GM21381 (cell line): Measurements from ENCODE around the gene POU2F2.
"Not testable (repeated sequence)": the region's sequence is repeated elsewhere in the genome, so short reads cannot be mapped to it uniquely, and the experiment has no call there.

Experiments
- ATAC-seq: cut with Tn5 transposase; IDR thresholded peaks from one replicate; pipeline ENCODE4 v1.9.1; 2021; ENCODE audit warnings: mild to moderate bottlenecking, moderate library complexity; ENCODE audit not compliant: unreplicated experiment

The POU2F2 gene

DNA sequence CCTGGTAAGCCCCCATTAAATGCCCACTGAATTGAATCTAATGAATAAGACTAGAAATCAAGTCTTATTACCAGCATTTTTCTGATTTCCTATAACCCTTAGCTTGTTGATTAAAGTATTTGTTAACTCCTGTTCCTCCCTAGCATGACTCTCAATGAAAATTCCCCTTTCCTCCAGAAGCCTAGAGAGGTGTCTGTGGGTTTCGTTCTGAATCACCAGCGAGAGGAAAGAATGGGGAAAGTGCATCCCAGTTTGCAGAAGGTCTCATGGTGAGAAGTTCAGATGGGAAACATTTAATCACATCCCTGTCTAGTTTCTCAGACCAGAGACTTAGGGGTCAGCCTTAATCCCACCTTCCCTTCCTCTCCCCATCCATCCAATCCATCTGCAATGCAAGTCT, 26.9 kb downstream of the POU2F2 start:
- ATAC-seq = no peak

DNA sequence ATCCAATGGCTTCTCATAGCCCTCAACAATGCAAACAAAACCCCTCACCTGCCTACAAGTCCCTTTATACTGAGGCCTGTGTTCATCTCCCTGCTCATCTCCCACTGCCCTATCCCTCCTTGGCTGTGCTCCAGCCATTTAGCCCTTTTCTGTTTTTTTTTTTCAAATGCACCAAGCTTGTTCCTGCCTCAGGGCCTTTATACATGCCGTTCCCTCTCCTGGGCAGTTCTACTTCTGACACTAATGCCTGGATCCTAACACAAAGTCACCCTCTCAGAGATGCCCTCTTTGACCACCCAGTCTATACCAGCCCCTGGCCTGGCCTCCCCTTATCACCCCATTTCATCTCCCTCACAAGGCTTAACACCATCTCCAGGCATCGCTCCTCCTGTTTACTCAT, 29.4 kb downstream of the POU2F2 start:
- no peak for ATAC-seq

DNA sequence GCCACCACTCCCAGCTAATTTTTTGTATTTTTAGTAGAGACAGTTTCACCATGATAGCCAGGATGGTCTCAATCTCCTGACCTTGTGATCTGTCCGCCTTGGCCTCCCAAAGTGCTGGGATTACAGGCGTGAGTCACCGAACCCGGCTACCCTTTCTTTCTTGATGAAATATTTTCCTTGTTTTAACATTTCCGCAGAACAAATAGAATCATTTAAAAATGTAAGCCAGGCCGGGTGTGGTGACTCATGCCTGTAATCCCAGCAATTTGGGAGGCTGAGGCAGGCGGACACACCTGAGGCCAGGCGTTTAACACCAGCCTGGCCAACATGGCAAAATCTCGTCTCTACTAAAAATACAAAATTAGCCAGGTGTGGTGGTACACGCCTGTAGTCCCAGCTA, 32.0 kb downstream of the POU2F2 start:
- not testable (repeated sequence) for ATAC-seq

DNA sequence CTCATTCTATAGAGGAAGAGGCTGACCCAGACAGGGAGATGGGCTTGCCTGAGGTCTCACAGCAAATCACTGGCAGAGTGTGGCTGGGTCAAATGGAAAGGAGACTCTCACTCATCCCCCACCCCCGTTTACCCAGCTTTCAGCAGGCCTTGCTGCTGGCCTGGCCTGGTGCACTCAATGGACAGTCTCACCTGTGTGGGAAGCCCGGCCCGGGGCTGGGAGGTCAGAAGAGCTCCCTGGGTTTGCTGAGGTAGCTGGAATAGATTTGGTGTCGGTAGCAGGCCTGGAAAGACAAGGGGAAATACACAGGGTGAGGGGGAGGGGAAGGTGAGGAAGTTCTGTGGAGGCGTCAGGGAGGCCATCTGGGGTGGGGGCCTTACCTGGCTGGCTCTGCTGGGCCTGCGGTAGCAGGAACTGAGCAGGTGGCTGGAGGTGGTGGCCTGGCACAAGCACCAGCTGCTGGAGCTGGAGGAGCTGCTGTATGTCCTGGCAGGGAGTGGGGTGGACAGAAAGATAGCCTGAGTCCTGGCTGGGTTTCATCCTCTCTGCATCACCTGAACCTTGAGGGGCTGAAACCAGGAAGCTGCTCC, 32.8 kb downstream of the POU2F2 start:
- ATAC-seq = no peak

DNA sequence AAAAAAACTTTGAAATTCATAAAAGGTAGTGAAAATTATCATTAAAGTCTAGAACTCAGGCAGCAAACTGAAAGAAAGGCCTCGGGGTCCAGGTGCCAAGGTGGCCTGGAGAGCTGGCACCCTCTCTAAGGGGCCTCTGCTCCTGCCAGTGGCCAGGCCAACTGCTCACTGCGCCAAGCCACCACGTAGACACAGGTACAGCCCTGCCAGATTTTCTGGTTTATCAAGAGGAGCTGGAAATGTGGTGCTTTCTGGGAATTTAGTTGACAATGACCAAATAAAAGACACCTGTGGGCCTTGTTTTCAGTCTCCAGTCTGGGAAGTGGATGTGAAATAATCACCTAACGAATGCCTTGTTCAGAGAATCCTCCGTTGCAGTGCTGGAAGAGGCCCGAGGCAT, 33.5 kb downstream of the POU2F2 start:
- no peak for ATAC-seq

DNA sequence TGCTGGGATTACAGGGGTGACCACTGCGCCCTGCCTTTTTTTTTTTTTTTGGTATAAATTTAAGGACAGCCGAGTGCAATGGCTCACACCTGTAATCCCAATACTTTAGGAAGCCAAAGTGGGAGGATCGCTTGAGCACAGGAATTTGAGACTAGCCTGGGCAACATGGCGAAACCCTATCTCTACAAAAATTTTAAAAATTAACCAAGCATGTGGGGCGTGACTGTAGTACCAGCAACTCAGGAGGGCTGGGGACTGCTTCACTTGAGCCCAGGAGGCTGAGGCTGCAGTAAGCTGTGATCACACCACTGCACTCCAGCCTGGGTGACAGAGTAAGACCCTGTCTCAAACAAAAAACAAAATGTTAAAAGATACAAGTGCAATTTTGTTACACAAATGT, 34.8 kb downstream of the POU2F2 start:
- ATAC-seq = no peak

DNA sequence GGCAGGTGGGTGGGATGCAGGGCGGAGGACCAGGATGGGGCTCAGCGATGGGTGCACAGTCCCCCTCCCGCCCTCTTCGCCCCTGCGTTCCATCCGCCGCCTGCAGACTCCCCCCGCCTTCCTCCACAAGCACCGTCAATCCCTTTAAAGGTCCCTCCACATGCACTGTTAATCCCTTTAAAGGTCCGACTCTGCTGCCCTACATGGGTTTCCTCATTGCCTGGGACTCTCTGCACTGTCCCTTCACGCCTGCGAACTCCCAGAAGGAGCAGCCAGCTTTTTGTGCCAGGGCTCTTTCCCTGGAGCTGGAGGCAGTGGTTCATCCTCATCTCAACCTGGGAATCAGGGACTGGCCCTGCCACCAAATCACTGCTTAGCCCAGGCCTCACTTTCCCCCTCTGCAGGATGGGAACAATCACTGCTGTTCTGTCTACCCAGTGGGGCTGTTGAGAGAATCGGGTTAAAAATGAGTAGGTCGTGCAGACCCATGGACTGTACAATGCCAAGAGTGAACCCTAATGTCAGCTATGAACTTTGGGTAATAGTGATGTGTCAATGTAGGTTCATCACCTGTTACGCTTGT, 35.9 kb downstream of the POU2F2 start:
- ATAC-seq = no peak

DNA sequence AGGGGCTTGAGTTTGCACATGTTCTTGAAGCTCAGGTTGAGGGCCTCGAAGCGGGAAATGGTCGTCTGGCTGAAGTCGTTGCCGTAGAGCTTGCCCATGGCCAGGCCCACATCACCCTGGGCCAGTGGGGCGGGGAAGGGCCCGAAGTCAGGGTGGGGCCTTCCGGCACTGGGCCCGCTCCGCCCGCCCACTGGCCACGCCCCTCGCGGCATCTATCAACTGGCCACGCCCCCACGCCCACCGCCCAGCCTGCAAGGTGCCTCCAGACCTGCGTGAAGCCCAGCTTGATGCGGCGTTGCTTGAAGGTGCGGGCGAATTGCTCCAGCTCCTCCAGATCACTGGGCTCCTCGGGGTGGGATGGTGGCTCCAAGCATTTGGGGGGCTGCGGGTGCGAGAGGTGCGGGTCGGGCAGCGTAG, 36.4 kb downstream of the POU2F2 start:
- no peak for ATAC-seq

DNA sequence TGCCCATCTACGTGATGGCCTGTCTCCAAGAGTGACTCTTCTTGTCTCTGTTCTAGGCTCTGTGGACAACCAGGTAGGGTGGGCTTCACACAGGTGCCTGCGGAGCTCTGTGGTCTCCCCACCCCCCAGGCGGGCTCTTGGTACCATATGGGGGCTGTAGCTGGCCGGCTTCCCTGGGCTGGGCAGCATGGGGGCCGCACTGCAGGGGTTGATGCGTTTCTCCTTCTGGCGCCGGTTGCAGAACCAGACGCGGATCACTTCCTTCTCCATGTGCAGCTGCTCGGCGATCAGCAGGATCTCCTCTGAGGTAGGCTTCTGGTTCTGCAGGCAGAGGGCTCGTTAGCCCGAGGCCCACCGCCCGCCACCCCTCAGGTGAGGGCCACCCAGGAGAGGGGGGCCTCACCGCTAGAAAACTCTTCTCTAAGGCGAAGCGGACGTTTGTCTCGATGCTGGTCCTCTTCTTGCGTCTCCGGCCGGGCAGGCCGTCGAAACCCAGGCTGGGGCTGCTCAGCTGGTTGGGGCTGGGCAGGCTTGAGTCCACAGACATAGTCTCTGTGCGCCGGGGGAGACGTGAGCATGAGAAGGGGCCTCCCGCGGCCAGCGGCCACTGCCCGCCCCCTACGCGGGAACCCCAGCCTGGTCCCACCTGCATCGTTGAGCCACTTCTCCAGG, 37.0 kb downstream of the POU2F2 start:
- no peak for ATAC-seq

DNA sequence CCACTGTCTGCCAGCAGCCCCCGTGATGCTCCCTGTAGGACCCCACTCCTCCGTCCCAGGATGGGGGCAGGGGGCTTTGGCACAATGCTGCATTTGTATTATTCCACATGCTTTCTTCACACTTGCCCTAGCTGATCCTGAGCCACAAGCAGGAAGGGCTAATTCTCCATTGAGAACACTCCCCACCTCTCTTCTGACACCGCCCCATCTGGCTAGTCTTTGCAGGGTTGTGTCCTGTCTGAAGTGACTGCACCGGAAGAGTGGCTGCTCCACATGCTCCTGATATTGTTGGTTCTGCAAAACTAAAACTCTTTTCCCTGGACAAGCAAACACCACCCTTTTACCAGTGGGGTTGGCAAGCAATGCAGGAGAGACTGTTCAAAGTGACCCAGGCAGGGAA, 38.3 kb downstream of the POU2F2 start:
- ATAC-seq = no peak

DNA sequence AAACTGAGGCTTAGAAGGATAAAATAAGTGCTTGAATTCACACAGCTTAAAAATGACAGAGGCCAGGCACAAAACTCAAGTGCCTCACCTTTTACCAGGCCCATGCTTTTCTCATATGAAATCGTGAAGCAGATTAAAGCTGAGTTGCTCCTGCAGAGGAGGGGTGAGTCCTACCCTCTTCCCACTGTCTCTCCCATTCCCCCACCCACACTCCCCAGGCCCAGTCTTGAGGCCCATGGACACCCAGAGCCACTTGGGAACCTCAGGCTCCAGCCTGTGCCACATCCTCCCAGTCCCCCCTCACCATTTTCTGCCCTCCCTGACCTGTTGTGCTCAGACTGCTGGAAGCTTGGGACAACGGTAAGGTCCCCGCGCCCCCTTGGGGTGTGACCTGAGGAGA, 38.7 kb downstream of the POU2F2 start:
- no peak for ATAC-seq

DNA sequence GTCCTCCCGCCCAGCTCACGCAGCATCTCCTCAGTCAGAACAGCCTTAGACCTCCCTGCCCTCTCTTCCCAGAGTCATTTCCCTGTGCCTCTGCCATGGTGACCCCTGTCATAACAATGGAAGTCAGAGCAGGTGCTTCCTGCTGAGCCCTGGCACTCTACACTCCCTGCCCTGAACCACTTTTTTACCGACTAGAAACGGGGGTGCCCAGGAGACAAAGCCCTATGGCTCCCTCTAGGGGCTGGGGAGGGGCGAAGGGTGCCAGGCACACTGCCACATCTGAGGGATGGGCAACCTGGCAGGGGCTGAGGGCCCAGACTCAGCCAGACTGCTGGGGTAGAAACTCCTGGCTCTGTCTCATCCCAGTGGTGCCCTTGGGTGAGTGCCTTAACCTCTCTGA, 39.9 kb downstream of the POU2F2 start:
- no peak for ATAC-seq

DNA sequence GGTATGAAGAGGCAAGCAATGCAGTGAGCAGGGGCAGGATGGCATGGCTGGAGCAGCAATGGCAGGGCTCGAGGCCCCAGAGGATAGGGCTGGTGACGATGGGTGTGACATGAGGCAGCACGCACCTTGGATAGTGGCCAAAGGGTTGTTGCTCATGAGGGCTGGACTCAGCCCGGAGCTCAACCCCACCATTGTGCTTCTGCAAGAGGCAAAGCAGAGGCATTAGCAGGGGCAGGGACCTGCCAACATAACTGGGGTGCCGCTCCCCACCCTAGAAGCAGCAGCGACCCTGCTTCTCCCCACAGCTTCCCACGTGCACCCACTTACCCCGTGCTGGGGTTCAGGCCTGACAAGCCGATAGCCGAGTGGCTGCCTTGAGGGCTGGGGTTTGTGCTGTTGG, 40.5 kb downstream of the POU2F2 start:
- ATAC-seq = no peak

DNA sequence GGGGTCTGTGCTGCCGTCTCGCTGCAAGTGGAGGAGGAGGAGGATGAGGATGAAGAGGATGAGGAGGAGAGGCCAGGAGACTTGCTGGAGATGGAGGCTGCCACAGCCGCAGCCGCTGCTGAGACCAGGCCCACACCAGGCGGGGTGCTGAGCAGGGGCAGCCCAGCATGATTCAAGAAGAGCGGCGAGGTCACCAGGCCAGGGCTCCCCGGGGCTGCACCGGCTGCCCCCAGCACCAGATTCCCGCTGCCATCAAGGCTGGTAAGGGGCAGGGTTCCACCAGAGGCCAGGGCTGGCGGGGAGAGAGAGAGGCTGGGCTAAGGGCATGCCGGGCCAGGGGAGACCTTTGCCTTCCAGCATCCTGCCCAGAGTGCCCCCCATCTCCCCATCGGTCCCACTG, 40.9 kb downstream of the POU2F2 start:
- ATAC-seq = no peak

DNA sequence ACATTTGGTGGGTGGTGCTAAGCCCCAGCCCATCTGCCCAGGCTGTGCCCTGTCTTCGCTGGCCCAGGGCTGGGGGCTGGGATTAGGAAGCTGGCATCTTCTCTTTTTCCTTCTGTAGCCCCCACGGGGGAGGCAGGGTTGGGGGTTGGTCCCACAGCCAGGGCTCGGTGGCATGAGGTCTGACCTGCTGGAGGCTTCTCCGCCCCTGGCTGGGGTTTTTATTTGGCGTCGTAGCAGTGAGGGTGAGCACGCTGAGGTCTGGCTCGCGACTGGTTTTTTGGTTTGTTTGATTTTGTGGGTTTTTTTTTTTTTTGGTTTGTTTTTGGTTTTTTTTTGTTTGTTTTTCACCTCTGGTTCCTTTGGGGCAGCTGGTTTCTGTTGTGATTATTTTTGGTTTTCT, 41.6 kb downstream of the POU2F2 start:
- no peak for ATAC-seq

DNA sequence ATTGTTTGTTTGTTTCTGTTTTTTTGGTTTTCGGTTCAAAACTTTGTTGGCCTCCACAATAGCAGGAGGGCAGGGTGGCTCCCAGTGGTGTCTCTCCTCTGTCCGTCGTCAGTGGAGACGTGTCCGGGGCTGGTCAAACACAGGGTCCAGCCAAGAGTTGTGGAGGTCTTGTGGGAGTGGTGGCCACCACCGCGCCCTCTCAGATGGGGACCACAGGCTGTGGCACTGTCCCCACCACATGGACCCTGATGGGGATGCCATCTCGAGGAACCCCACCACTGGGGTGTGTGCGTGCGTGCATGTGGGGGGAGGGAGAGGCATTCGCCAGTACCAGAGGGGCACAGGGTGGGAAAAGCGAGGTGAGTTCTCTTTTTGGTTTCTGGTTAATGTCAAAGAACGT, 42.5 kb downstream of the POU2F2 start:
- no peak for ATAC-seq

DNA sequence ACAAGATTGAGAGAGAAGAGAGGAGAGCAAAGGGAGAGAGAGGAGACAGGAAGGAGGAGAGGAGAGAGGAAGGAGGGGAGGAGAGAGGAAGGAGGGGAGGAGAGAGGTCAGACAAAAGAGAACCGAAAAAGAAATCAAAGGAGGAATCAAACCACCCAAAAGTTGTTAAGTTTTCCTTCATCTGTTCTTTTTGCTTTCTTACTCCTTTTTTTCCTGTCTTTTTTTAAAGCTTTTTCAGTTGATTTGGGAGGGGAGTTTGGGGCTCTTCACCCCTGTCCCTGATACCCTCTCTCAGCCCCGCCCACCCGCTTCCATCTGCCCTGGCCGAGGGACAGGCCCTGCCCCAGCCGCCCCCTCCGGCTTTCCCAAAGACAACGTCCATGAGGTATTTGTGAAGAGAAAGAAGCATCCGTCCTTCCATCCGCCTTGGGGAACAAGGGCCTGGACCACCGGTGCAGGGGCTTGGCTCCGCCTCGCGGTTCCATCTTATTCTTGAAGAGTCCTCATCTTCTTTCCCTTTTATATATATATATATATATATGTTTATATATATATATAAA, 43.0 kb downstream of the POU2F2 start:
- ATAC-seq = no peak

DNA sequence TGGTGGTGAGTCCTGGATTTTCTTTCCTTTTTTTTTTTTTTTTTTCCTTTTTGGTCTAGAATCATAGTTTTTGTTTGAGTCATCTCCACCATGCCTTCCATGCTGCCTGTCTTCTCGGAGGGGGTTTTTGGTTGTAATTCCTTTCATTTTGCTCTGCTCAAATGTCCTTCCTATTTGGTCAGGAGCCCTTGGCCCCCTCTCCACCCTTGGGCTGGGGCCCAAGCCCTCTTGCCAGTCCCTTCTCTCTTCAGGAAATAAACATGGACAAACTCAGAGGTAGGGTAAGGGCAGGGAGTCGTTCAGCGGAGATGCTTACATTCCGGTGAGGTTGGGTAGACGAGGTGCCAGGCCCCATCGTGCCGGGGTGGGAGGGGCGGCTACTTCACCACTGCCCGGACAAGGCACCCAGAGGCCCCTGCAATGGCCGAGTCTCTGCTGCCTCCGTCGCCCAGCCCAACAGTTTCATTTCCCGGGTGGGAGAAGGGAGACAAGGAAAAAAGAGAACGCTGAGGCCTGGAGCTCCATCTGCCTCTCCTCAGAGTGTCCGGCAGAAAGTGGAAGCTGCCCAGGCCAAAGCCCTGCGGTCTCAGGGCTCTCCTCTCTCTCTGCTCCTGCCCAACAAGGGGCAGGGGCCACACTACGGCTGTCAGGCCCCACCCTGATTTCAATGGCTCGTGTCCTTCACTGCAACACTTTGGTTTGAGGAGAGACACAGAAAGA, 43.6 kb downstream of the POU2F2 start:
- no peak for ATAC-seq

DNA sequence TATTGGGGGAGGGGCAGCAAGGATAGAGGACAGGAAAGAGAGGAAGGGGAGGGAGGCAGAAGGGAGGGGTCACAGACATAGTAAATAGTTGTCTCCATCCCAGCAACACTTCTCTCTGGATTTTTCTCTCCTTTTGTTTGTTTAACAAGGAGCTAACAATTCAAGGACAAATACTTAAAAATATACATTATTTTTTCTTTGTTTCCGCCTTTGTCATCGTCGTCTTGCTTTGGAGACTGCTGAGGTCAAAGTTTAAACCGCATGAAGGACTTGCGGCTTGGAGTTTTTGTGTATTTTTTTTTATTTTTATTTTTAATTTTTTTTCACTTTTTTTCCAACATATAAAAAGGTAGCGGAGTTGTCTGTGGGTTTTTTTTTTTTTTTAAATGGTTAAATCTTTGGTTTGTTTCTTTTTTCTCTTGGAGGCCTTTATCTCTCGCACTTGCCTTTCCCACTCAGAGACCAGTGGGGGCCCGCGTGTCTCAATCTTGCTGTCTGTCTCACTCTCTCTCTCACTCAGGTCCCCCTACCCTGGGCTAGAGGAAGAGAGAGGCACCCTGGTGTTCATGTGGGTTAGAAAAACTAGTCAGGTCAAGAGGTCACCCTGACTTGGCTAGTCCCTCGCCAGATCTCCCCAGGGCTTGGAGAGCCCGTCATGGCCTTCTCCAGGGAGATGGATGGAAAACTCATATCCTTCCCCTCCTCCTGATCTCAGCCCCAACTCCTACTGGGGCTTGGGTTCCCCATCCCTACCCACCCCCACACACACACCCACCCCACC, 45.3 kb downstream of the POU2F2 start:
- no peak for ATAC-seq

DNA sequence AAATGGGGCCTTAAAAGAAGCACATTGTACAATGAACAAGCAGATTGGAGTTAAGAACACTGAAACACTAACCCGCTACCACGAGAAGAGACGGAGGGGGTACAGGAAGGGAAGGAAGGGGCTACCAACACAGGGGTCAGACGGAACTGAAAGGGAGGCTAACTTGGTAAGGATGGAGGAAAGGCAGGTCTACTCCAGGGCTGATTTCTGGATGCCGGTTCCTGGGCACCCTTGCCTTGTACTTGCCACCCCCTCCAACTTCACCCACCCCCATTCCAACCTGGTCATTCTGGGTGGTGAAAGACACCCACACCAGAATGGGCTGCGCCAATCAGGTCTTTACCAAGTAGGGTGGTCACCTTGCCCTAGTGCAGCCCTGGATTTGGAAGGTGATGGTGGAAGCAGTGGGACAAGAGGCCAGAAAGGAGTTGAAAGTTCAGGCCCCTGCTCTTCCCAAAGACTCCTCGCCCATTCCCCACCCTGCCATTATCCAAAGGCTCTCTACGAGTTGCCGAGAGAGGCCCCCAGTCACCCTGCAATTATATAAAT, 46.0 kb downstream of the POU2F2 start:
- ATAC-seq = no peak

DNA sequence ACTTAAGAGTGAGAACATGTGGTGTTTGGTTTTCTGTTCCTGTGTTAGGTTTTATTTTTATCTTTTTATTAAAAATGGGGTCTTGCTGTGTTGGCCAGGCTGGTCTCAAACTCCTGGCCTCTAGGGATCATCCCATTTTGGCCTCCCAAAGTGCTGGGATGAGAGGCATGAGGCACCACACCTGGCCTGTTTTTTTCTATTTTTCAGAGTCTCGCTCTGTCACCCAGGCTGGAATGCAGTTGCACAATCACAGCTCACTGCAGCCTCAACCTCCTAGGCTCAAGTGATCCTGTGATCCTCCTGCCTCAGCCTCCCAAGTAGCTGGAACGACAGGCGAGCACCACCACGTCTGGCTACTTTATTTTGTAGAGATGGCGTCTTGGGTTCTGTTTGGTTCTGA, 48.7 kb downstream of the POU2F2 start:
- ATAC-seq = no peak
